NCI-H748 (cell line): ENCODE measurements around the gene ANO8.

ENCODE experiments used
- DNase-seq: peaks from one replicate; lab custom pipeline; 2025; ENCODE audit not compliant: unreplicated experiment; lab: John Stamatoyannopoulos, UW

The ANO8 gene

GRCh38 chr19:17328517-17329365, 5.9 kb downstream of the ANO8 start:
- no peak for DNase-seq

- peak; percentile 1 for DNase-seq
Measured at GRCh38 chr19:17327654-17328516, 6.8 kb downstream of the ANO8 start.

- DNase-seq, result no peak
Measured at GRCh38 chr19:17327068-17327653, 7.5 kb downstream of the ANO8 start.

- DNase-seq, result no peak
Measured at GRCh38 chr19:17326595-17326966, 8.1 kb downstream of the ANO8 start.

GRCh38 chr19:17325881-17326594, 8.6 kb downstream of the ANO8 start:
- DNase-seq, result no peak

- no peak for DNase-seq
Measured at GRCh38 chr19:17325133-17325532, 9.5 kb downstream of the ANO8 start.

GRCh38 chr19:17324357-17325114, 10.1 kb downstream of the ANO8 start:
- DNase-seq, result no peak

GRCh38 chr19:17323964-17324332, 10.7 kb downstream of the ANO8 start:
- DNase-seq, result no peak

- DNase-seq, result no peak
Measured at GRCh38 chr19:17323300-17323963, 11.2 kb downstream of the ANO8 start.

- no peak for DNase-seq
Measured at GRCh38 chr19:17322854-17323253, 11.8 kb downstream of the ANO8 start.

- DNase-seq, result no peak
Measured at GRCh38 chr19:17321655-17322489, 12.8 kb downstream of the ANO8 start.

GRCh38 chr19:17320435-17320834, 14.2 kb downstream of the ANO8 start:
- no peak for DNase-seq

GRCh38 chr19:17319473-17320238, 15.0 kb downstream of the ANO8 start:
- DNase-seq, result no peak

- no peak for DNase-seq
Measured at GRCh38 chr19:17318966-17319365, 15.7 kb downstream of the ANO8 start.

- DNase-seq, result no peak
Measured at GRCh38 chr19:17314007-17314593, 20.6 kb downstream of the ANO8 start.

- DNase-seq, result no peak
Measured at GRCh38 chr19:17312189-17313113, 22.2 kb downstream of the ANO8 start.
